ENCODE results near the gene LAMB1. TPM values are rescaled to one million over a fixed set of nuclear protein-coding genes. Genes with fewer than 3 reads are reported as not detected.
A peak's percentile ranks its signal among the peaks of the same experiment; 100 is the strongest.

LAMB1 gene
- polyA plus RNA-seq, 1 experiment = 266 TPM

GRCh38 chr7:107884066-107884818 is 118.7 kb downstream of the LAMB1 start:
- Histone ChIP-seq H3K27ac (ENCODE audit: low read depth, low read length) (no peak overlapping the region), H3K4me3 (ENCODE audit: low read depth, low read length) (no peak overlapping the region), H3K9me3 (ENCODE audit: control insufficient read depth, insufficient read depth, low read length) (no peaks in the 10 kb centered on the region; the same call in 1 of the 2 replicates), H3K27me3 (ENCODE audit: control insufficient read depth, insufficient read depth, low read length) (peaks cover 2% of the 10 kb centered on the region)
- CTCF ChIA-PET = interaction anchor here (1.4 kb wide), 1 partner anchor 421 kb away, joined by 3 read pairs; no protein-coding TSS in a partner anchor
- TF ChIP-seq, protein P1, sequence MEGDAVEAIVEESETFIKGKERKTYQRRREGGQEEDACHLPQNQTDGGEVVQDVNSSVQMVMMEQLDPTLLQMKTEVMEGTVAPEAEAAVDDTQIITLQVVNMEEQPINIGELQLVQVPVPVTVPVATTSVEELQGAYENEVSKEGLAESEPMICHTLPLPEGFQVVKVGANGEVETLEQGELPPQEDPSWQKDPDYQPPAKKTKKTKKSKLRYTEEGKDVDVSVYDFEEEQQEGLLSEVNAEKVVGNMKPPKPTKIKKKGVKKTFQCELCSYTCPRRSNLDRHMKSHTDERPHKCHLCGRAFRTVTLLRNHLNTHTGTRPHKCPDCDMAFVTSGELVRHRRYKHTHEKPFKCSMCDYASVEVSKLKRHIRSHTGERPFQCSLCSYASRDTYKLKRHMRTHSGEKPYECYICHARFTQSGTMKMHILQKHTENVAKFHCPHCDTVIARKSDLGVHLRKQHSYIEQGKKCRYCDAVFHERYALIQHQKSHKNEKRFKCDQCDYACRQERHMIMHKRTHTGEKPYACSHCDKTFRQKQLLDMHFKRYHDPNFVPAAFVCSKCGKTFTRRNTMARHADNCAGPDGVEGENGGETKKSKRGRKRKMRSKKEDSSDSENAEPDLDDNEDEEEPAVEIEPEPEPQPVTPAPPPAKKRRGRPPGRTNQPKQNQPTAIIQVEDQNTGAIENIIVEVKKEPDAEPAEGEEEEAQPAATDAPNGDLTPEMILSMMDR (IDR thresholded peaks at IDR 0.05; ENCODE audit: low read depth, low read length) = no peak
- no peak for DNase-seq (ENCODE audit: low read depth, low spot score)
- POLR2A ChIA-PET = no interaction called here

DNA sequence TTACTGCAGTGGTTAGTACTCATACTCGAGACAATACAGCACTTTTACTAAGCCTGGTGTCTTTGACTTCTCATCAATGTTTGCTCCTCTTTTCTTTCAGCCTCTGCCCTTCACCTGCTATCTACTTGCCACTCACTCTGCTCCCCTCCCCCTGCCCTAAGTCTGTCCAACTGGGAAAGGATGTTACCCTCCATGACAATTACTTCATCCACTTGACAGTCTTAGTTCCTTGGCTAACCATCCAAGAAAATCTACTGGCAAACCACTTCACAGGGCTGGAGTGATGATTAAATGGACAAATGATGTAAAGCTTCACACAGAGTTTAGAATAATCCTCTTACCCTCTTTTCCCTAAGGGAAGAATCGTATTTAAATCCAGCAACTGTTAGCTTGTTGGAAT is 120.2 kb downstream of the LAMB1 start:
- no peak for DNase-seq (ENCODE audit: low read depth, low spot score)

DNA sequence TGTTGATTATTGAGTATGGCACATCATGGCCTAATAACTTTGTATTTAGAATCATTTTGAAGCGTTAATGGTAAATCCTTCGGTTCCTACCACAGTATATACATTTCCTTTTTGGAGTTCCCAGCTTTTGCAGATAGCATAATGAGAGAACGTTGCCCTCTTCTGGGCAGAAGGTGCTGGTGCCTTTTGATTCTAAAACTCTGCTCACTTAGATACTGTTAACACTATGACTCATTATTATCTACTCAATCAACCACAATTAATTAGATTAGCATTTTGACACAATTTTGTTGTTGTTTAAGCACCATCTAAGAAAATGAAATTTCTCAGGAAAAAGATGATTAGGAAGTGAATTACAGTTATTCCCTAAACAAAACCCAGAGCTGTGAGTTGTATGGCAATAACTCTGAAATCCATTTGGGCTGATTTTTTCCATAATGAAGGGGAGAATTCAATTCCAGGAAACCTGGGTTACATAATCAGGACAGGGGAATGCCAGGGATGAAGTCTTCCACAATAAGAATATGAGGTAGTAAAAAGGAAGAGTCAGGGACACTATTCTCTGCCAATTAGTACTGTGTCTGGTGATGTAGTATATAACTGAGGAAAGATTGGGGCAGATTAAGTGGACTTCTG is 123.4 kb downstream of the LAMB1 start:
- DNase-seq (ENCODE audit: low read depth, low spot score) = no peak
- TF ChIP-seq, protein P1 (IDR thresholded peaks at IDR 0.05; ENCODE audit: low read depth, low read length) = peak; percentile 81
- ChIA-PET POLR2A (interaction anchor here (0.6 to 1.2 kb wide), 2 partner anchors 136 to 450 kb away, joined by 5 to 6 read pairs; no protein-coding TSS in a partner anchor), CTCF (interaction anchor here (0.7 to 4.3 kb wide), 28 partner anchors 8 to 731 kb away, joined by 3 to 64 read pairs (median 4); partner anchors contain the start of genes CBLL1, DLD and SLC26A4)
- Histone ChIP-seq H3K27me3 (ENCODE audit: control insufficient read depth, insufficient read depth, low read length) (no peaks in the 10 kb centered on the region), H3K27ac (ENCODE audit: low read depth, low read length) (no peak overlapping the region), H3K4me3 (ENCODE audit: low read depth, low read length) (no peak overlapping the region), H3K9me3 (ENCODE audit: control insufficient read depth, insufficient read depth, low read length) (no peaks in the 10 kb centered on the region)

More for the DNA sequence above, 120.2 kb downstream of the LAMB1 start:
- Histone ChIP-seq H3K27ac (ENCODE audit: low read depth, low read length) (no peak overlapping the region), H3K9me3 (ENCODE audit: control insufficient read depth, insufficient read depth, low read length) (no peaks in the 10 kb centered on the region; the same call in 1 of the 2 replicates), H3K27me3 (ENCODE audit: control insufficient read depth, insufficient read depth, low read length) (peaks cover 2% of the 10 kb centered on the region), H3K4me3 (ENCODE audit: low read depth, low read length) (no peak overlapping the region)
- CTCF ChIA-PET = no interaction called here
- POLR2A ChIA-PET = no interaction called here
- TF ChIP-seq, protein P1 (IDR thresholded peaks at IDR 0.05; ENCODE audit: low read depth, low read length) = no peak

GRCh38 chr7:107878636-107879035 is 124.3 kb downstream of the LAMB1 start:
- H3K27me3 ChIP-seq (ENCODE audit: control insufficient read depth, insufficient read depth, low read length) = no peaks in the 10 kb centered on the region
- ChIA-PET POLR2A (interaction anchor here (0.6 to 1.2 kb wide), 2 partner anchors 135 to 449 kb away, joined by 5 to 6 read pairs; no protein-coding TSS in a partner anchor), CTCF (interaction anchor here (0.5 to 4.3 kb wide), 28 partner anchors 8 to 730 kb away, joined by 3 to 64 read pairs (median 4); partner anchors contain the start of genes CBLL1, DLD and SLC26A4)
- no peak overlapping the region for H3K27ac ChIP-seq (ENCODE audit: low read depth, low read length)
- no peak overlapping the region for H3K4me3 ChIP-seq (ENCODE audit: low read depth, low read length)
- no peak for DNase-seq (ENCODE audit: low read depth, low spot score)
- H3K9me3 ChIP-seq (ENCODE audit: control insufficient read depth, insufficient read depth, low read length) = no peaks in the 10 kb centered on the region
- TF ChIP-seq, protein P1 (IDR thresholded peaks at IDR 0.05; ENCODE audit: low read depth, low read length) = no peak

All from AG04450 (cell line).